ENCODE data around the gene ATP8A1. TPM values are rescaled to one million over a fixed set of nuclear protein-coding genes. Genes with fewer than 3 reads are reported as not detected.

The ATP8A1 gene
- total and polyA plus RNA-seq, 8 donors, result 4.8 to 15.3 (median 10.8) TPM

- Histone ChIP-seq H3K27ac (no peak overlapping the region), H3K4me1 (peaks cover 0 to 5% (median 0%) of the 10 kb centered on the region in 3 donors), H3K36me3 (no peaks in the 10 kb centered on the region), H3K27me3 (no peaks in the 10 kb centered on the region), H3K4me3 (no peak overlapping the region), H3K9me3 (no peaks in the 10 kb centered on the region)
- WGBS, 2 donors, result 19 to 30% methylated on average over 9 of the region's 9 CpGs
- ATAC-seq (peak; percentile 98 to 99 (median 99)), FAIRE-seq (no peak), DNase-seq (peak; percentile 68 to 87 (median 82))
- no peak for TF ChIP-seq CTCF (IDR thresholded peaks at IDR 0.05)
- intact Hi-C loops (cut with DNase I), result no loop called here
These were observed 28.8 kb downstream of the ATP8A1 start for GRCh38 chr4:42627885-42628646.

- TF ChIP-seq CTCF (IDR thresholded peaks at IDR 0.05), result no peak
- ATAC-seq (no peak), DNase-seq (no peak), FAIRE-seq (no peak)
- H3K27ac ChIP-seq, result no peak overlapping the region
- 83 to 96% methylated on average over 4 of the region's 4 CpGs for WGBS, 2 donors
- H3K9me3 ChIP-seq, result no peaks in the 10 kb centered on the region
- H3K36me3 ChIP-seq, result no peaks in the 10 kb centered on the region
- peaks cover 0 to 5% (median 0%) of the 10 kb centered on the region in 3 donors for H3K4me1 ChIP-seq
- intact Hi-C loops (cut with DNase I), result no loop called here
- no peak overlapping the region for H3K4me3 ChIP-seq
- no peaks in the 10 kb centered on the region for H3K27me3 ChIP-seq
These were observed 30.2 kb downstream of the ATP8A1 start for GRCh38 chr4:42626629-42627146.

GRCh38 chr4:42625329-42625728, 31.6 kb downstream of the ATP8A1 start:
- no peak overlapping the region for H3K4me3 ChIP-seq
- ATAC-seq (no peak), FAIRE-seq (no peak), DNase-seq (no peak)
- H3K27me3 ChIP-seq, result no peaks in the 10 kb centered on the region
- no peaks in the 10 kb centered on the region for H3K9me3 ChIP-seq
- no peak overlapping the region for H3K27ac ChIP-seq
- intact Hi-C loops (cut with DNase I), result no loop called here
- H3K36me3 ChIP-seq, result no peaks in the 10 kb centered on the region
- TF ChIP-seq CTCF (IDR thresholded peaks at IDR 0.05), result no peak
- H3K4me1 ChIP-seq, result peaks cover 0 to 5% (median 0%) of the 10 kb centered on the region in 3 donors
- 67 to 75% methylated on average over 4 of the region's 4 CpGs for WGBS, 2 donors

- no peaks in the 10 kb centered on the region for H3K27me3 ChIP-seq
- H3K4me1 ChIP-seq, result peaks cover 0 to 5% (median 0%) of the 10 kb centered on the region in 3 donors
- H3K4me3 ChIP-seq, result no peak overlapping the region
- no peak for FAIRE-seq
- H3K36me3 ChIP-seq, result no peaks in the 10 kb centered on the region
- WGBS, 2 donors, result 72 to 74% methylated on average over 3 of the region's 3 CpGs
- DNase-seq, result no peak
- no peak for ATAC-seq
- no peaks in the 10 kb centered on the region for H3K9me3 ChIP-seq
- no peak overlapping the region for H3K27ac ChIP-seq
- intact Hi-C loops (cut with DNase I), result no loop called here
- no peak for TF ChIP-seq CTCF (IDR thresholded peaks at IDR 0.05)
These were observed 32.4 kb downstream of the ATP8A1 start for GRCh38 chr4:42624551-42624950.

GRCh38 chr4:42618023-42618422, 38.9 kb downstream of the ATP8A1 start:
- Histone ChIP-seq H3K27ac (no peak overlapping the region), H3K36me3 (peaks cover 0 to 11% (median 0%) of the 10 kb centered on the region in 3 donors), H3K9me3 (no peaks in the 10 kb centered on the region), H3K4me3 (no peak overlapping the region), H3K4me1 (no peaks in the 10 kb centered on the region), H3K27me3 (no peaks in the 10 kb centered on the region)
- ATAC-seq, result peak in 1 of 4 donors; percentile 30
- 60 to 77% methylated on average over 2 of the region's 2 CpGs for WGBS, 2 donors
- DNase-seq, result no peak
- no peak for TF ChIP-seq CTCF (IDR thresholded peaks at IDR 0.05)
- intact Hi-C loops (cut with DNase I), result no loop called here
- FAIRE-seq, result no peak
